ENCODE measurements around the gene TEX13D. TPM values are rescaled to one million over a fixed set of nuclear protein-coding genes. Genes with fewer than 3 reads are reported as not detected.
"Not testable (repeated sequence)": the region's sequence is repeated elsewhere in the genome, so short reads cannot be mapped to it uniquely, and the experiment has no call there.

The TEX13D gene
- total RNA-seq, 4 donors from 2014 or later: not detected

DNA sequence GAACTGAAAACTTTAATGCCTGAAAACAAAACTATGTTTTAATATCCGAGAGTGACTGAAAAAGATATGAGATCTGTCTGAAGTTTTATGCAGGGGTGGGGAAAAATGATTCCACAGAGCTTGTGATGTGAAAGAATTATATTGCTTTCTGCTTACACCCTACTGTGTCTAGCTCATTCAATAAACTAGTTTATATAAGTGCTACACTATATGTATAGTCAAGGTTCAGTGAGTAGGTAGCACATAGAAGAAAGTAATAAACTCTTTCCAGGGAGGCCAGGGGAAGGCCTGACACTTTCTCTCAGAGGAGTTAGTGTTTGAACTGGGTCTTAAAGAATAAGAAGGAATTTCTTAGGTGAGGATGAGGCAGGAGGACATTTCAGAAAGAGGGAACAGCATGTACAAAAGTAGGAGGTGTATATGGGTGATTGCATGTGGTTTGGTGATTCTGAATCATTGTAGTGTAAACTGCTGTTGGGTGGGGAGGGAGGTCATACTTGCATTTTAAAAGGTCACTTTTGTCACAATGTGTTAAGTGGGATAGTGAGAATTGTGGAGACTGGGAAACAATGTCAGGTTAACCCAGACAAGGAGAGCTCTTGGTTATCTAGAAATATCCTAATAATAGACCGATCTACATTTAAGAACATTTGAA, 25.1 kb upstream of the TEX13D start:
- 72 to 95% methylated on average over 2 of the region's 2 CpGs for WGBS, 2 donors
- no peak for DNase-seq
- Histone ChIP-seq H3K4me1 (no peaks in the 10 kb centered on the region), H3K27me3 (no peaks in the 10 kb centered on the region), H3K9me3 (no peaks in the 10 kb centered on the region), H3K4me3 (replicated peaks in 1 of 3) (no peak overlapping the region), H3K36me3 (no peaks in the 10 kb centered on the region), H3K27ac (no peak overlapping the region)
- TF ChIP-seq, protein P1, sequence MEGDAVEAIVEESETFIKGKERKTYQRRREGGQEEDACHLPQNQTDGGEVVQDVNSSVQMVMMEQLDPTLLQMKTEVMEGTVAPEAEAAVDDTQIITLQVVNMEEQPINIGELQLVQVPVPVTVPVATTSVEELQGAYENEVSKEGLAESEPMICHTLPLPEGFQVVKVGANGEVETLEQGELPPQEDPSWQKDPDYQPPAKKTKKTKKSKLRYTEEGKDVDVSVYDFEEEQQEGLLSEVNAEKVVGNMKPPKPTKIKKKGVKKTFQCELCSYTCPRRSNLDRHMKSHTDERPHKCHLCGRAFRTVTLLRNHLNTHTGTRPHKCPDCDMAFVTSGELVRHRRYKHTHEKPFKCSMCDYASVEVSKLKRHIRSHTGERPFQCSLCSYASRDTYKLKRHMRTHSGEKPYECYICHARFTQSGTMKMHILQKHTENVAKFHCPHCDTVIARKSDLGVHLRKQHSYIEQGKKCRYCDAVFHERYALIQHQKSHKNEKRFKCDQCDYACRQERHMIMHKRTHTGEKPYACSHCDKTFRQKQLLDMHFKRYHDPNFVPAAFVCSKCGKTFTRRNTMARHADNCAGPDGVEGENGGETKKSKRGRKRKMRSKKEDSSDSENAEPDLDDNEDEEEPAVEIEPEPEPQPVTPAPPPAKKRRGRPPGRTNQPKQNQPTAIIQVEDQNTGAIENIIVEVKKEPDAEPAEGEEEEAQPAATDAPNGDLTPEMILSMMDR (IDR thresholded peaks at IDR 0.05): no peak
- TF ChIP-seq POLR2A (IDR thresholded peaks at IDR 0.05): no peak
- intact Hi-C loops (cut with DNase I): no loop called here

DNA sequence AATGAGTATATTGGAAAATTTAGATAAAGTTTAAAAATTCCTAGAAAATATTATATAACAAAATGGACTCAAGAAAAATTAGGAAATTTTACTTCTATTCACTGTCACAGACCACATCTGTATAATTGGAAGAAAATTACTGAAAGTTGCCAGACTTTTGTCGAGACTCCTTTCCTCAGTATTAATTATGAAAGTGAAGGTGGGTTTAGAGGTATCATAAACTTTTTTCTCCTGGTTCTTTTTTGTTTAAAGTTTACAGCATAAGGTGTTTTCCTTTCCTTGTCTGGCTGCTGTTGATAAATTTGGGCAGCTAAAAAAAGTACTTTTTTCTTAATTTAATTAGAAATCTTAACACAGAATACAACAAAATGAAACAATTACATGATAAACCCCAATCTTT, 6.7 kb upstream of the TEX13D start:
- 96 to 100% methylated on average over 1 of the region's 1 CpG for WGBS, 2 donors
- Histone ChIP-seq H3K4me1 (no peaks in the 10 kb centered on the region), H3K36me3 (no peaks in the 10 kb centered on the region), H3K27me3 (no peaks in the 10 kb centered on the region), H3K27ac (no peak overlapping the region), H3K9me3 (no peaks in the 10 kb centered on the region), H3K4me3 (replicated peaks in 1 of 3) (no peak overlapping the region)
- TF ChIP-seq, protein P1 (IDR thresholded peaks at IDR 0.05): no peak
- intact Hi-C loops (cut with DNase I): no loop called here
- DNase-seq: no peak

DNA sequence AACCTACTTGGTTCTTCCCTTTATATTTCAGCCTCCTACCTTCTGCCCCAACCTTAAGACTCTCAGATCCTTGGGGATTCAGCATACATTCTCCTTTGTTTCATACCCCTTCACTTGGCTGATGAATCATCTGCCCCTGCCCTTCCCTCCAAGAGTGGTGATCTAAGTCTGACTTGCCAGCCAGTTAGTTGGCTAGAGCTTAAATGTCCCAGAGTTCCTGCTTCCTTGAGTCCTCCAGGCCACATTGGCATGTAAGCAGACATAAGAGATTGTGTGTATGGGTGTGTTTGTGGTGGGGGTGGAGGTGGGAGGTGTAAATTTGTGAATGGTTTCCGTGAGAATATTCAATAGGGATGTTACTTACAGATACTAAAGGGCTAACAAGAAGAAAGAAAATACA, 3.7 kb upstream of the TEX13D start:
- WGBS, 2 donors: 76 to 92% methylated on average over 1 of the region's 1 CpG
- Histone ChIP-seq H3K9me3 (no peaks in the 10 kb centered on the region), H3K4me3 (replicated peaks in 1 of 3) (no peak overlapping the region), H3K36me3 (no peaks in the 10 kb centered on the region), H3K27ac (no peak overlapping the region), H3K4me1 (no peaks in the 10 kb centered on the region), H3K27me3 (no peaks in the 10 kb centered on the region)
- intact Hi-C loops (cut with DNase I): no loop called here
- DNase-seq: no peak
- TF ChIP-seq, protein P1 (IDR thresholded peaks at IDR 0.05): no peak
- no peak for TF ChIP-seq POLR2A (IDR thresholded peaks at IDR 0.05)

DNA sequence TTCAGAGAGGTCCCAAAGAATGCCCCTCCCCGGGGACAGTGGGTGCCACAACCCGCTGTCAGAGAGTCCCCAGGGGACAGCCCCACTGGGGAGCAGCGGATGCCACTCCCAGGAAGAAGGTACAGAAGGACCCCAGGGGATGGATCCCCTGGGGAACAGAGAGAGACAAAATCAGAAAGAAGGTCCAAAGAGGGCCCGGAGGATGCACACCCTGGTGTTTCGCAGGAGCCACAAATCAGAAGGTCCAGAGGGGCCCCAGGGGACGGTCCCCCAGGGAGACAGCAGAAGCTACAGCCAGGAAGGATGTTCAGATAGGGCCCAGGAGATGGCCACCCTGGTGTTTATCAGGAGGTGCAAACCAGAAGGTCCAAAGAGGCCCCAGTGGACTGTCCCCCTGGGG, 1.4 kb downstream of the TEX13D start:
- no peak for TF ChIP-seq POLR2A (IDR thresholded peaks at IDR 0.05)
- TF ChIP-seq, protein P1 (IDR thresholded peaks at IDR 0.05): no peak
- H3K27ac ChIP-seq: no peak overlapping the region
- no peaks in the 10 kb centered on the region for H3K36me3 ChIP-seq
- no peaks in the 10 kb centered on the region for H3K4me1 ChIP-seq
- no peaks in the 10 kb centered on the region for H3K27me3 ChIP-seq
- H3K4me3 ChIP-seq (replicated peaks in 1 of 3): no peak overlapping the region
- 81 to 96% methylated on average over 3 to 6 of the region's 6 CpGs for WGBS, 2 donors
- DNase-seq: no peak
- intact Hi-C loops (cut with DNase I): no loop called here
- H3K9me3 ChIP-seq: no peaks in the 10 kb centered on the region

DNA sequence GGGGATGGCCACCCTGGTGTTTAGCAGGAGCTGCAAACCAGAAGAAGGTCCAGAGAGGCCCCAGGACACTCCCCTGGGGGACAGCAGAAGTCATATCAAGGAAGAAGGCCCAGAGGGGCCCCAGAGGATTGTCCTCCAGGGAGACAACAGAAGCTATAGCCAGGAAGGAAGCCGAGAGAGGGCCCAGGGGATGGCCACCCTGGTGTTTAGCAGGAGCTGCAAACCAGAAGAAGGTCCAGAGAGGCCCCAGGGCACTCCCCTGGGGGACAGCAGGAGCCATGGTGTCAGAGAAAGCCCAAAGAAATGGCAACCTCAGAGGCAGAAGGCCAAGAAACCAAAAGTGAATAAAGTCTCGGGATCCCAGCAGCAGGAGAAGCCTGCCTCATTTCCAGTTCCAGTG, 2.1 kb downstream of the TEX13D start:
- H3K36me3 ChIP-seq; DNase-seq; H3K9me3 ChIP-seq; H3K4me3 ChIP-seq (replicated peaks in 1 of 3); H3K27me3 ChIP-seq; intact Hi-C loops (cut with DNase I); H3K4me1 ChIP-seq; H3K27ac ChIP-seq: not testable (repeated sequence)
- 91 to 100% methylated on average over 1 to 2 of the region's 2 CpGs for WGBS, 2 donors

DNA sequence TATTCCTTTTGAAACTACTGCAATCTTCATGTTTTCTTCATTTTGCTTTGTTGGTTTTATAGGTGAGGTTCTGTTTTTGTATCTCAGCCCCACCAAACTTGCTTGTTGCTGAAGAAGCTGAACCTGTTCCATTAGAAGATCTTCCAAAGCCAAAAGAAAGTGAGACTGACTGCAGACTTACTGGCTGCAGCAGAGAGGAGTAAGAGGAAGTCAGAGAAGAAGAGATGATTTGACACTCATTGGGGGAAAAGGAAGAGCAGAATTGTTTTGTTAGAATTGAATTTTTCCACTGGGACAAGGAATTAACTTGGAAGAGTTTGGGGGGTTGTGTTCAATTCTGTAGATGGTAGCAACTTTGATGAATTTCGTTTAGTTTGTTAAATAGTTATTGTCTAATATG, 3.1 kb downstream of the TEX13D start:
- intact Hi-C loops (cut with DNase I): no loop called here
- H3K4me3 ChIP-seq (replicated peaks in 1 of 3): no peak overlapping the region

More for the DNA sequence above, 3.1 kb downstream of the TEX13D start:
- no peaks in the 10 kb centered on the region for H3K9me3 ChIP-seq
- H3K4me1 ChIP-seq: no peaks in the 10 kb centered on the region
- WGBS, 2 donors: 80 to 83% methylated on average over 1 of the region's 1 CpG
- H3K27ac ChIP-seq: no peak overlapping the region
- no peaks in the 10 kb centered on the region for H3K36me3 ChIP-seq
- H3K27me3 ChIP-seq: no peaks in the 10 kb centered on the region
- DNase-seq: no peak
- TF ChIP-seq, protein P1 (IDR thresholded peaks at IDR 0.05): no peak
- TF ChIP-seq POLR2A (IDR thresholded peaks at IDR 0.05): no peak

All from thyroid gland (tissue), 4 donors.